GM18519 (cell line): ENCODE results near the gene CAPNS1.
A peak's percentile ranks its signal among the peaks of the same experiment; 100 is the strongest.

Source experiments
- ATAC-seq: cut with Tn5 transposase; IDR thresholded peaks from one replicate; pipeline ENCODE4 v1.9.1; 2021; ENCODE audit warnings: mild to moderate bottlenecking, moderate library complexity; ENCODE audit not compliant: unreplicated experiment, low FRiP score

The CAPNS1 gene

GRCh38 chr19:36139473-36140303 lies at the start of gene CAPNS1:
Gene CAPNS1 (plus strand): TSS chr19:36140066. CDS start chr19:36141012, 946 bp downstream.
- peak; percentile 70 for ATAC-seq

- no peak for ATAC-seq
Measured at GRCh38 chr19:36090910-36091695, 48.8 kb upstream of the CAPNS1 start.

DNA sequence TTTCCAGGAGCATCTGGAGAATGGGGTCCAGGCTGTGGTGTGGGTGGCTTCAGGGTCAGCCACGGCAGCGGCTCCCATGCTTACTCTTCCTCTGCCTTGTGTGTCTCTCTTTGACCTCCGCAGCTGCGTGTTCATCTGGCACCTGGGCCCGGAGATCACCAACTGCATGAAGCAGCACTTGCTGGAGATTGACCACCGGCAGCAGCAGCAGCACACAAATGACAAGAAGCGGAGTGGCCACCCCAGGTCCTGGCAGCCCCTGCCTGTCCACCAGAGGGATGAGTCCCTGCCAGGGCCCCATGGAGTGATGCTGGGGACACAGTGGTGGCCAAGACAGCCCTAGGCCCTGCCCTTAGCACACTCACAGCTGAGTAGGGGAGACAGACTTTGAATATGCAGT lies 47.3 kb upstream of the CAPNS1 start:
- ATAC-seq, result no peak

DNA sequence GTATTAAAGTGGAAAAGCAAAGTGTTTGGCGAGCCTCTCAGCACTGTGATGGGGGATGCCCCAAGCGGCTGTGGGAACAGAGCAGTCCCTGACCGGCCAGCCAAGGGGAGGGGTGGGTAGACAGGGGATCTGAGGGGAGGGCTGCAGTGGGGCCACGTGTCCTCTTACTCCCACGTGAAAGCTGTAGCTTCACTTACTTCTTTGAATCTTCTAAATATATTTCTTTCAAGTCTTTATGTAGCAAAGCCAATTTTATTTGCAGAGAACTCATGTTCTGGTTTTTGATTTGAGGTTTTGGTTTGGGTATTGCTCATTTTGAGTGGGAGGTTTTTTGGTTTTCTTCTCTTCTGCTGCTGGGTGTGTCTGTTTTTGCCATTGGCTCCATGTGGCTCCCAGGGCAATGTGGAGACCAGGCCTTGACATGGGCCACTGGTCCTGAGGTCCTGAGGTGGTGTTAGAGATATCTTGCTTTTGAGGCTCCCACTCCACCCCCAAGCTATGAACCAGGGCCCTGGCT lies 46.7 kb upstream of the CAPNS1 start:
- ATAC-seq, result no peak

DNA sequence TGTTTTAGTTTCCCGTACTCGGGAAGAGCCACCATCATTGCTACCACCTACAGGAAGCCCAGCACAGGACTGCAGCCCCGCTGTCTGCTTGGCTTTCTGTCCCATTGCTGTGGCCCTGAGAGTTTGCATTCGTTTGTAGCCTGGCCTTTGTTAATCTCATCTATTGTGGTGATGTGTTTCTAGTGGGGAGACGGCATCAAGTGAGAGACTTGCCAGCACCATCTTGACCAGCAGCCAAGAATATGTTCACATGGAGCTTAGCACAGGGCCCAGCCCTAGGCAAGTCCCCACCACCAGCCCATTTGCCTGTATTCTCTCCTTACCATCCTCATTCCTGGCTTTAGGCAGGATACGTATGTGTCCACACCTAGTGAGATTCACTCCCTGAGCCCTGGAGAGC lies 46.2 kb upstream of the CAPNS1 start:
- no peak for ATAC-seq

DNA sequence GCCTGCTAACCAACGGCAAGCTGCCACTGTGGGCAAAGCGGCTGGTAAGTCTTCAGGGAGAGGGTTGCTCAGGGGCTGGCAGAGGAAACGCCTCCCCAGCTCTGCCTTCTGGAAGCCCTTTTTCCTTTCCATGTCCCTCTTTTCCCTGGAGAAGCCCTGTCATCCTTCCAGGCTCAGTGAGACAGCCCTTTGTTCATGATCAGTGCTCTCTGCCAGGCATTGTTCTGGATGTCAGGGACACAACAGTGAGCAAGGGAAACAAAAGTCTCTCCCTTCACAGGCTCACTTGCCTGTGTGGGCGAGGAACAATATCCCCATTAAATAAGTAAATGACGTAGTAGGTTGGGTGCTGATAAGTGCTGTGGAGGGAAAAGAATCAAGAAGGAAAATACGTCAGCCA lies 42.8 kb upstream of the CAPNS1 start:
- ATAC-seq, result no peak

GRCh38 chr19:36099166-36099785 lies 40.6 kb upstream of the CAPNS1 start:
- ATAC-seq, result no peak

GRCh38 chr19:36100476-36100875 lies 39.4 kb upstream of the CAPNS1 start:
- ATAC-seq, result no peak

GRCh38 chr19:36101550-36102327 lies 38.1 kb upstream of the CAPNS1 start:
- no peak for ATAC-seq

GRCh38 chr19:36103040-36103626 lies 36.7 kb upstream of the CAPNS1 start:
- no peak for ATAC-seq

GRCh38 chr19:36103842-36104552 lies 35.9 kb upstream of the CAPNS1 start:
- no peak for ATAC-seq

DNA sequence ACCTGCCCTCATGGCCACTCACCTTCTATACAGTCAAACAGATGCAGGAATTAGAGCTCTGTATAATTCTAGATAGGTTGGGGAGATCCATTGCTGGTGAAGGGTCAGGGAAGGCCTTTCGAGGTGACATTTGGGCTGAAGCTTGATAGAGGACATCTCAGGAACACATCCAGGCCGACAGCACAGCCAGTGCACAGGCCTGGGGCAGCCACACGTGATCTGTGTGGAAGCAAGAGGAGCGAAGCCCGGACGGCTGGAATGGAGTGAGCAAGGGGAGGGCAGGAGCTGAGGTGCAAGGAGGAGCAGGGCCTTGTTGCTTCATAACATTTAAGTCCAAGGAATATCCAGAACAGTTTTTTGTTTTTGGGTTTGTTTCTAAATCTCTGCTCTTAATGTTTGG lies 33.4 kb upstream of the CAPNS1 start:
- ATAC-seq, result no peak

DNA sequence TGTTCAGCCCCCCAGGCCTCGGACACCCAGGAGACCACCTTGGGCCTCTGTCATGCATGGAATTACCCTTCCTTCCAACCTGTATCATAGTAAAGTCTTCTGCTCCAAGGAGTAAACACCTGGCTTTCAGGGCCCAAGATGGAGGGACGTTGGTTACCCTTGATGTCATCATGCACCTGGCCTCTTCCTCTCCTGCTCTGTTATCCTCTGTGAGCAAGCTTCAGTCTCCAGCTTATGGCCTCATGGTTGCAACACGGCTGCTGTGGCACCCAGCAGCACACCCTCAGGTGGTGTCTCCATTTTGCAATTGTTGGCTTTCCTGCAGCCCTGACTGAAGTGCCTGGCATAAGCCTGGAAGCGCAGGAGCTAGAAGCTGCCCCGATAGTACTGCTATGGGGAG lies 32.9 kb upstream of the CAPNS1 start:
- ATAC-seq, result no peak

DNA sequence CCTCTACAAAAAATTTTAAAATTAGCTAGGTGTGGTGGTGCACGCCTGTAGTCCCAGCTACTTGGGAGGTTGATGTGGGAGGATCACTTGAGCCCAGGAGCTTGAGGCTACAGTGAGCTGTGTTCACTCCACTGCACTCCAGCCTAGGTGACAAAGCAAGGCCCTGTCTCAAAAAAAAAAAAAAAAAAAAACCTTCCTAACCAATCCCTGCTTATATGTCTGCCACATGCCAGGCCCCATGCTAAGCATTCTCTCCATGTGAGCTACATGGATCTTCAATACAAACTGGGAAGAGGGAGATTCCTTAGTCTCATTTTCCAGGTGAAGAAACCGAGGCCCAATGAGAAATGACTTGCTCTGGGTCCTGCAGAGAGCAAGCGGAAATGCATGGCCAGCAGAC lies 31.2 kb upstream of the CAPNS1 start:
- no peak for ATAC-seq

DNA sequence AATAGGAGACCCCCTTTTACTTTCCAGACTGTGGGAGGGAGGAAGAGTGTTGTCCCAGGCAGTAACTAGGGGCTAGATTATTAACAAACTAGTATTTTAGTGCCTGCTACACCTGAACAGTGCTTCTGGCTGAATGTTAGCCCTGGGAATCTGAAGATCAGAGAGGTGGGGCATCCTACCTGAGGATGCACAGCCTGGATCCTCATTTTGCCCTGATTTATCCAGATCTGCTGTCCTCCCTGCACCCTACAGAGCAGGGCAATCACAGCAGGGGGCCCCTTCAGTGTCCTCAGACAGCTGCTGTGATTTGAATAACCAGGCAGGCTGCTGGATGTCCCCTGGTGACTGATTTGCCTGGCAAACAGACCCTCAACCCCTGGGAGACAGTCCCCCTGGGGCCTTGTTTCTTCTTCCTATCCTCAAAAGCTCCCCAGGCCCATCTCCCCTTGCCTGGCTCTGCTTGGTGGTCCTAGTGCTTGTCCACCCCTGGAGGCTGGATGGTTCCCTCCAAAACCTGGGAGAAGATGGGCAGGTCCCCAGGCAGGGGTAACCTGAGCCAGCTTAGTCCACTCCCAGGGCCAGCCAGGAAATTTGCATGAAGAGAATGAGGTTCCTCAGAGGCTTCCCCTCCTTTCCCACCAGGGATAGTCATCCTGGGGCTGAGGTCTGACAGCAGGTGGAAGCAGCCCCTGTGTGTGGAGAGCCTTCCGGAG lies 29.2 kb upstream of the CAPNS1 start, which contains the start of gene OVOL3:
TSS of gene OVOL3 (plus strand) at position 657 of the 713 bp plus-strand sequence. CDS start 60 bp downstream, outside the sequence.
- ATAC-seq, result no peak

DNA sequence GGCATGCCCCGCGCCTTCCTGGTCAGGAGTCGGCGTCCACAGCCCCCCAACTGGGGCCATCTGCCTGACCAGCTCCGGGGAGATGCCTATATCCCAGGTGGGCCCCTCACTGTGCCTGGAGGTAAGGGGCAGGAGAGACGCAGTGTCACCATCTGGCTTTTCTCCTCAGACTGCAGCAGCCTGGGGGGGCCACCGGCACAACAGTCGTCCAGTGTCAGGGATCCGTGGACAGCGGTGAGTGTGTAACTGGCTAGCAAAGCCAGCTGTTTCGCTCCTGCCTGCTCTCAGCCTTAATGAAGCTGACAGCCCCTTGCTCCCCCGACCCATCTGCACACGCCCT lies 28.7 kb upstream of the CAPNS1 start:
- ATAC-seq, result no peak

DNA sequence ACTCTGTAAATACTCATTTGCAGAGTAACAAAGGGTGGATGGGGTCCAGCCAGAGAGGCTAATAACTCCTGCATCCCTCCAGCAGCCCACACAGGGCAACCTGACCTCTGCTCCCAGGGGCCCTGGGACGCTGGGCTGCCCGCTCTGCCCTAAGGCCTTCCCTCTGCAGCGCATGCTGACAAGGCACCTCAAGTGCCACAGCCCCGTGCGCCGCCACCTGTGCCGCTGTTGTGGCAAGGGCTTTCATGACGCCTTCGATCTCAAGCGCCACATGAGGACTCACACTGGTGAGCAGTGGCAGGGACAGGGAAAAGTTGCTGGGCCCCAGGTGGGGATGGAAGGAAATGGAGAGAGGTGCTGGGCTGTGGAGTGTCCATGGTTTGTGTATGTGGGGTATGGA lies 27.2 kb upstream of the CAPNS1 start:
- ATAC-seq, result no peak

- no peak for ATAC-seq
Measured at GRCh38 chr19:36113425-36113824, 26.4 kb upstream of the CAPNS1 start.
